Gastrocnemius medialis (tissue), 4 donors: ENCODE data around the gene PCDHB4.

Experiments
- CTCF ChIP-seq, 5 experiments: fragments of 450-650 bp in 3 of 5; fragments of 200-600 bp in 2 of 5; sonication (generic) in 2 of 5; IDR thresholded peaks in 4 of 5; conservative IDR thresholded peaks in 1 of 5; 1 replicate in 4 of 5; 2 replicates in 1 of 5; pipeline ENCODE4 v1.5.1; 2016 to 2019; ENCODE audit warnings: antibody characterized with exemption in 5 of 5, mild to moderate bottlenecking in 3 of 5, moderate library complexity in 3 of 5
- POLR2A ChIP-seq, 2 donors: fragments of 450-650 bp; IDR thresholded peaks; one replicate each; pipeline ENCODE4 v1.6.1; 2017; ENCODE audit warnings: antibody characterized with exemption in 2 of 2, mild to moderate bottlenecking in 2 of 2, moderate library complexity in 2 of 2

DNA sequence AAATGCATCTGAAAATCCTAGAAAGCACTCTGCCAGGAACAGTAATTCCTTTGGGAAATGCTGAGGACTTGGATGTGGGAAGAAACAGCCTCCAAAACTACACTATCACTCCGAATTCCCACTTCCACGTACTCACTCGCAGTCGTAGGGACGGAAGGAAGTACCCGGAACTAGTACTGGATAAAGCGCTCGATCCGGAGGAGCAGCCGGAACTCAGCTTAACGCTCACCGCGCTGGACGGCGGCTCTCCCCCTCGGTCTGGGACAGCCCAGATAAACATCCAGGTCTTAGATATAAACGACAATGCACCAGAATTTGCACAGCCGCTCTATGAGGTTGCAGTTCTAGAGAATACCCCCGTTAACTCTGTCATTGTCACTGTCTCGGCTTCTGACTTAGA lies 20.6 kb upstream of the PCDHB4 start:
- TF ChIP-seq CTCF (IDR thresholded peaks at IDR 0.05 in 4 of 5, conservative IDR thresholded peaks at IDR 0.05 in 1 of 5) (no peak), POLR2A (IDR thresholded peaks at IDR 0.05) (no peak)
